Spleen (tissue), 11 donors: ENCODE data around the gene TKT. TPM values are rescaled to one million over a fixed set of nuclear protein-coding genes. Genes with fewer than 3 reads are reported as not detected.
A peak's percentile ranks its signal among the peaks of the same experiment; 100 is the strongest.

ENCODE experiments used
- DNase-seq: peaks from one replicate; pipeline ENCODE4 v3.0.0-alpha.2; 2020
- H3K27ac ChIP-seq, 8 donors: fragments of 200-600 bp; sonication (generic) in 7 of 8; 1 replicate in 4 of 8; 2 replicates in 4 of 8; pipeline versions ENCODE4 v1.5.0 to v1.8.0; 2016 to 2021; ENCODE audit warnings: inconsistent platforms in 4 of 8, mild to moderate bottlenecking in 4 of 8, moderate library complexity in 1 of 8
- H3K27me3 ChIP-seq, 7 donors: fragments of 200-600 bp; sonication (generic) in 6 of 7; replicated peaks in 1 of 7; 1 replicate in 4 of 7; 2 replicates in 3 of 7; pipeline versions ENCODE4 v1.5.0 to v1.8.0; 2016 to 2021; ENCODE audit warnings: inconsistent platforms in 3 of 7, mild to moderate bottlenecking in 1 of 7
- H3K36me3 ChIP-seq, 6 donors: fragments of 200-600 bp; sonication (generic) in 5 of 6; 1 replicate in 4 of 6; 2 replicates in 2 of 6; pipeline versions ENCODE4 v1.5.0 to v1.8.0; 2016 to 2021; ENCODE audit warnings: inconsistent platforms in 2 of 6
- H3K4me1 ChIP-seq, 6 donors: fragments of 200-600 bp; sonication (generic) in 5 of 6; 1 replicate in 3 of 6; 2 replicates in 3 of 6; pipeline versions ENCODE4 v1.5.0 to v1.8.0; 2016 to 2021; ENCODE audit warnings: inconsistent platforms in 3 of 6
- H3K4me3 ChIP-seq, 8 donors: fragments of 200-600 bp; sonication (generic) in 7 of 8; 1 replicate in 4 of 8; 2 replicates in 4 of 8; pipeline versions ENCODE4 v1.5.0 to v1.8.0; 2016 to 2021; ENCODE audit warnings: inconsistent platforms in 4 of 8, mild to moderate bottlenecking in 4 of 8, moderate library complexity in 2 of 8
- H3K9me3 ChIP-seq, 8 donors: fragments of 200-600 bp; sonication (generic) in 7 of 8; 1 replicate in 4 of 8; 2 replicates in 4 of 8; pipeline versions ENCODE4 v1.5.0 to v1.8.0; 2016 to 2021; ENCODE audit warnings: inconsistent platforms in 4 of 8
- CTCF ChIP-seq, 11 experiments: fragments of 200-600 bp in 7 of 11; fragments of 450-650 bp in 4 of 11; sonication (generic) in 4 of 11; IDR thresholded peaks in 8 of 11; conservative IDR thresholded peaks in 3 of 11; 1 replicate in 7 of 11; 2 replicates in 4 of 11; pipeline versions ENCODE4 v1.4.0 to v1.8.0; 2016 to 2021; ENCODE audit warnings: antibody characterized with exemption in 11 of 11, inconsistent platforms in 4 of 11, mild to moderate bottlenecking in 1 of 11
- POLR2A ChIP-seq, 3 donors: fragments of 450-650 bp; IDR thresholded peaks; one replicate each; pipeline ENCODE4 v1.5.1; 2017; ENCODE audit warnings: antibody characterized with exemption in 3 of 3, mild to moderate bottlenecking in 1 of 3
- POLR2AphosphoS5 ChIP-seq, 3 donors: sonication (generic); formaldehyde crosslinking; IDR thresholded peaks; one replicate each; pipeline ENCODE4 v1.5.1; 2017; ENCODE audit warnings: antibody characterized with exemption in 3 of 3
- WGBS, 5 donors: extraction: QIAGEN DNeasy Blood & Tissue Kit in 3 of 5; methylation state at CpG; one replicate each; pipeline versions ENCODE4 v1.1.5 to v1.1.7; 2013 to 2018; 5-methylcytosine and 5-hydroxymethylcytosine counted together
- intact Hi-C: fragments of 100-400 bp; cut with DNase I; formaldehyde crosslinking; loops from one replicate; pipeline ENCODE4 v1.15.0; 2023; ENCODE audit warnings: low total_unique reads
- polyA plus RNA-seq, 3 donors: library from polyadenylated mRNA; stranded (reverse); fragments of 200-250 nt; gene quantifications; one replicate each; pipeline ENCODE4 v1.2.1, GENCODE V29; 2013
- total RNA-seq, 7 donors: library from RNA; depleted of rRNA in 3 of 7; stranded (reverse); fragments of >200 nt in 3 of 7; fragmentation: NEBNext Ultra II Directional in 4 of 7; extraction: Animal tissue kit (Norgen Biotek cat#: 25700) in 4 of 7; gene quantifications; one replicate each; pipeline versions ENCODE4 v1.1.0 to v1.2.1, GENCODE V29; 2016 to 2021
- donor health status: healthy with polysubstance abuse.
- donor health status: DM: no; HTN: no; CAD: no; lungs with moderate emphysema.
- donor health status: DM: no; HTN: no; CAD: no.
- donor health status: Bipolar disorder and iron deficiency.
- donor health status: healthy.
- donor health status: DM: no; HTN: no; CAD: no.
- donor health status: DM: yes; HTN: yes; CAD: no.

The TKT gene
- total and polyA plus RNA-seq, 10 donors: 110 to 490 (median 273) TPM

GRCh38 chr3:53221827-53222182 lies 34.0 kb downstream of the TKT start:
- peak; percentile 33 for DNase-seq
- Histone ChIP-seq H3K27me3 (no peaks in the 10 kb centered on the region), H3K36me3 (peaks cover 8 to 50% (median 35%) of the 10 kb centered on the region in 6 donors), H3K27ac (peak overlapping the region in 7 of 8 donors; percentile 36 to 81 (median 75)), H3K4me3 (no peak overlapping the region), H3K9me3 (peaks cover 0 to under 1% (median 0%) of the 10 kb centered on the region in 8 donors), H3K4me1 (peaks cover 0 to 69% (median 35%) of the 10 kb centered on the region in 6 donors)
- 81 to 95% (median 84%) methylated on average over 3 of the region's 3 CpGs for WGBS, 5 donors
- TF ChIP-seq POLR2AphosphoS5 (IDR thresholded peaks at IDR 0.05): no peak
- intact Hi-C loops: no loop called here

GRCh38 chr3:53221345-53221744 lies 34.5 kb downstream of the TKT start:
- no peak overlapping the region for H3K4me3 ChIP-seq
- no peak for DNase-seq
- intact Hi-C loops: no loop called here
- H3K36me3 ChIP-seq: peaks cover 3 to 46% (median 30%) of the 10 kb centered on the region in 6 donors
- peaks cover 0 to 5% (median 0%) of the 10 kb centered on the region in 8 donors for H3K9me3 ChIP-seq
- 78 to 99% (median 93%) methylated on average over 4 of the region's 4 CpGs for WGBS, 5 donors
- peak overlapping the region in 3 of 8 donors; percentile 74 to 80 (median 79) for H3K27ac ChIP-seq
- peaks cover 0 to 69% (median 34%) of the 10 kb centered on the region in 6 donors for H3K4me1 ChIP-seq
- no peak for TF ChIP-seq POLR2A (IDR thresholded peaks at IDR 0.05)
- no peak for TF ChIP-seq POLR2AphosphoS5 (IDR thresholded peaks at IDR 0.05)
- no peak for TF ChIP-seq CTCF (IDR thresholded peaks at IDR 0.05 in 8 of 11, conservative IDR thresholded peaks at IDR 0.05 in 3 of 11)
- no peaks in the 10 kb centered on the region for H3K27me3 ChIP-seq

GRCh38 chr3:53219895-53220483 lies 35.8 kb downstream of the TKT start:
- TF ChIP-seq POLR2AphosphoS5 (IDR thresholded peaks at IDR 0.05): peak; percentile 34 to 80 (median 67)
- TF ChIP-seq CTCF (IDR thresholded peaks at IDR 0.05 in 8 of 11, conservative IDR thresholded peaks at IDR 0.05 in 3 of 11): peak; percentile 74 to 96 (median 92)
- no peak for TF ChIP-seq POLR2A (IDR thresholded peaks at IDR 0.05)
- no peak overlapping the region for H3K4me3 ChIP-seq
- peaks cover 0 to 6% (median 0%) of the 10 kb centered on the region in 8 donors for H3K9me3 ChIP-seq
- H3K27me3 ChIP-seq: no peaks in the 10 kb centered on the region
- peaks cover 0 to 62% (median 28%) of the 10 kb centered on the region in 6 donors for H3K4me1 ChIP-seq
- intact Hi-C loops: no loop called here
- WGBS, 5 donors: 45 to 51% (median 50%) methylated on average over 10 of the region's 10 CpGs
- H3K36me3 ChIP-seq: peaks cover 0 to 32% (median 17%) of the 10 kb centered on the region in 6 donors
- H3K27ac ChIP-seq: peak overlapping the region in 1 of 8 donors; percentile 80
- DNase-seq: peak; percentile 95

- H3K36me3 ChIP-seq: peaks cover 0 to 14% (median under 1%) of the 10 kb centered on the region in 6 donors
- DNase-seq: no peak
- 28 to 71% (median 31%) methylated on average over 2 of the region's 2 CpGs for WGBS, 5 donors
- peak overlapping the region in 1 of 8 donors; percentile 3 for H3K27ac ChIP-seq
- peaks cover 0 to 6% (median 0%) of the 10 kb centered on the region in 8 donors for H3K9me3 ChIP-seq
- peaks cover 0 to 50% (median 13%) of the 10 kb centered on the region in 6 donors for H3K4me1 ChIP-seq
- TF ChIP-seq POLR2A (IDR thresholded peaks at IDR 0.05) (no peak), POLR2AphosphoS5 (IDR thresholded peaks at IDR 0.05) (no peak), CTCF (IDR thresholded peaks at IDR 0.05 in 8 of 11, conservative IDR thresholded peaks at IDR 0.05 in 3 of 11) (no peak)
- intact Hi-C loops: no loop called here
- H3K4me3 ChIP-seq: no peak overlapping the region
- H3K27me3 ChIP-seq: no peaks in the 10 kb centered on the region
Measured at GRCh38 chr3:53218131-53218530, 37.7 kb downstream of the TKT start.
